HepG2 (cell line): ENCODE measurements around the gene TNFRSF6B. TPM values are rescaled to one million over a fixed set of nuclear protein-coding genes. Genes with fewer than 3 reads are reported as not detected.
A peak's percentile ranks its signal among the peaks of the same experiment; 100 is the strongest.

Source experiments
- AHR ChIP-seq: IDR thresholded peaks from 2 replicates; pipeline ENCODE4 v1.6.1; 2018; ENCODE audit warnings: missing genetic modification reagents, missing compliant biosample characterization
- DNMT1 ChIP-seq: sonication (generic); formaldehyde crosslinking; IDR thresholded peaks from 2 replicates; pipeline ENCODE4 v1.5.1; 2020; ENCODE audit warnings: mild to moderate bottlenecking, missing genetic modification reagents
- E2F5 ChIP-seq: sonication (generic); formaldehyde crosslinking; conservative IDR thresholded peaks from 2 replicates; pipeline ENCODE4 v1.4.0; 2020; ENCODE audit warnings: missing genetic modification reagents
- EED ChIP-seq: sonication (generic); formaldehyde crosslinking; IDR thresholded peaks from 2 replicates; pipeline ENCODE4 v1.5.0; 2020; ENCODE audit warnings: mild to moderate bottlenecking, missing genetic modification reagents
- HMGXB3 ChIP-seq: sonication (generic); formaldehyde crosslinking; IDR thresholded peaks from 2 replicates; pipeline ENCODE4 v1.4.0; 2020; ENCODE audit warnings: missing genetic modification reagents, borderline replicate concordance
- HNF4G ChIP-seq, 2 experiments: sonication (generic) in 1 of 2; formaldehyde crosslinking in 1 of 2; IDR thresholded peaks; 2 replicates each; pipeline versions ENCODE4 v1.4.0 to v1.6.1; 2011 to 2020; ENCODE audit warnings: borderline replicate concordance in 2 of 2, low read depth in 2 of 2, mild to moderate bottlenecking in 2 of 2, low read length in 1 of 2, missing genetic modification reagents in 1 of 2, moderate library complexity in 1 of 2
- KLF11 ChIP-seq: IDR thresholded peaks from 2 replicates; pipeline ENCODE4 v1.6.1; 2016; ENCODE audit warnings: missing compliant biosample characterization
- MED8 ChIP-seq: sonication (generic); formaldehyde crosslinking; IDR thresholded peaks from 2 replicates; pipeline ENCODE4 v1.8.1; 2023; ENCODE audit warnings: mild to moderate bottlenecking, missing genetic modification reagents; ENCODE audit not compliant: insufficient replicate concordance
- POLR2G ChIP-seq: fragments of 200-400 bp; formaldehyde crosslinking; IDR thresholded peaks from 2 replicates; pipeline ENCODE4 v1.6.1; 2018; ENCODE audit warnings: mild to moderate bottlenecking, low read depth, low read length, moderate library complexity
- RFX5 ChIP-seq: IDR thresholded peaks from 2 replicates; pipeline ENCODE4 v1.6.1; 2011; ENCODE audit warnings: low read depth, low read length, improper control_type of control experiment
- SMAD9 ChIP-seq: sonication (generic); formaldehyde crosslinking; IDR thresholded peaks from 2 replicates; pipeline ENCODE4 v1.5.1; 2020; ENCODE audit warnings: mild to moderate bottlenecking, missing genetic modification reagents
- SNRNP70 ChIP-seq: fragments of 200-400 bp; formaldehyde crosslinking; IDR thresholded peaks from 2 replicates; pipeline ENCODE4 v1.6.1; 2017; ENCODE audit warnings: mild to moderate bottlenecking, low read depth, low read length, moderate library complexity
- SOX13 ChIP-seq, 3 experiments: fragments of 450-650 bp in 1 of 3; sonication (generic) in 1 of 3; formaldehyde crosslinking in 1 of 3; IDR thresholded peaks in 2 of 3; conservative IDR thresholded peaks in 1 of 3; 2 replicates each; pipeline versions ENCODE4 v1.5.0 to v1.6.1; 2016 to 2020; ENCODE audit warnings: antibody characterized with exemption in 1 of 3, mild to moderate bottlenecking in 1 of 3, missing compliant biosample characterization in 1 of 3, missing genetic modification reagents in 1 of 3, moderate library complexity in 1 of 3
- ZBTB21 ChIP-seq: sonication (generic); formaldehyde crosslinking; IDR thresholded peaks from 2 replicates; pipeline ENCODE4 v1.4.0; 2020; ENCODE audit warnings: missing genetic modification reagents
- ZBTB44 ChIP-seq: sonication (generic); formaldehyde crosslinking; IDR thresholded peaks from 2 replicates; pipeline ENCODE4 v1.4.0; 2020; ENCODE audit warnings: missing genetic modification reagents
- ZFP1 ChIP-seq: IDR thresholded peaks from 2 replicates; pipeline ENCODE4 v1.6.1; 2016
- ZFP91 ChIP-seq: sonication (generic); formaldehyde crosslinking; IDR thresholded peaks from 2 replicates; pipeline ENCODE4 v1.9.0; 2022; ENCODE audit warnings: missing genetic modification reagents, mild to moderate bottlenecking, borderline replicate concordance
- ZNF337 ChIP-seq: sonication (generic); formaldehyde crosslinking; IDR thresholded peaks from 2 replicates; pipeline ENCODE4 v1.5.1; 2020; ENCODE audit warnings: missing genetic modification reagents, low read depth, mild to moderate bottlenecking, borderline replicate concordance
- ZNF382 ChIP-seq: sonication (generic); formaldehyde crosslinking; IDR thresholded peaks from 2 replicates; pipeline ENCODE4 v1.5.0; 2020; ENCODE audit warnings: missing genetic modification reagents, mild to moderate bottlenecking, borderline replicate concordance
- ZNF557 ChIP-seq: sonication (generic); formaldehyde crosslinking; IDR thresholded peaks from 2 replicates; pipeline ENCODE4 v1.4.0; 2020; ENCODE audit warnings: missing genetic modification reagents
- ZNF879 ChIP-seq: sonication (generic); formaldehyde crosslinking; IDR thresholded peaks from 2 replicates; pipeline ENCODE4 v1.8.1; 2023; ENCODE audit warnings: missing genetic modification reagents
- polyA plus RNA-seq, 8 experiments: library from polyadenylated mRNA; depleted of rRNA in 3 of 8; stranded (reverse) in 7 of 8; unstranded in 1 of 8; fragments of >200 nt; fragmentation: Illumina TruSeq in 4 of 8; extraction: Trizol in 4 of 8; gene quantifications; 2 replicates each; pipeline versions ENCODE4 v1.2.1 to v1.2.3, GENCODE V29; 2011 to 2016; ENCODE audit warnings: low read depth in 4 of 8, missing spikeins in 1 of 8, mixed read lengths in 1 of 8; ENCODE audit not compliant: insufficient read depth in 1 of 8
- total RNA-seq, 5 experiments: library from RNA; depleted of rRNA; stranded (reverse); fragments of >200 nt; fragmentation: Illumina TruSeq; extraction: Trizol; gene quantifications; 2 replicates each; pipeline ENCODE4 v1.2.3, GENCODE V29; 2016; ENCODE audit warnings: low read depth in 1 of 5

Gene TNFRSF6B
- total and polyA plus RNA-seq, 2 of the 13 experiments (the other 11 are each of a cell fraction or from before 2014, with no cell fraction given): 0.24 TPM; not detected in 1

- TF ChIP-seq HMGXB3 (CRISPR knock-in tag): no peak
- TF ChIP-seq MED8 (CRISPR knock-in tag): no peak
- no peak for TF ChIP-seq ZBTB44 (CRISPR knock-in tag)
- no peak for TF ChIP-seq ZNF382 (CRISPR knock-in tag)
- TF ChIP-seq HNF4G (IDR thresholded peaks at IDR 0.05; ENCODE audit: borderline replicate concordance, low read depth, low read length): 0 out of 2 replicates have a peak, but pooled peaks have one; percentile 29
- no peak for TF ChIP-seq HNF4G (CRISPR knock-in tag; IDR thresholded peaks at IDR 0.05; ENCODE audit: borderline replicate concordance, low read depth)
- no peak for TF ChIP-seq ZNF557 (CRISPR knock-in tag)
- no peak for TF ChIP-seq SNRNP70
- no peak for TF ChIP-seq DNMT1
- TF ChIP-seq EED (CRISPR knock-in tag): no peak
- no peak for TF ChIP-seq E2F5
- no peak for TF ChIP-seq AHR
- no peak for TF ChIP-seq SOX13 (IDR thresholded peaks at IDR 0.05)
- no peak for TF ChIP-seq SOX13 (CRISPR knock-in tag; conservative IDR thresholded peaks at IDR 0.05 in 1 of 2, IDR thresholded peaks at IDR 0.05 in 1 of 2)
- TF ChIP-seq ZFP91: peak; percentile 13; the same call in 1 of the 2 replicates
- no peak for TF ChIP-seq ZNF879 (CRISPR knock-in tag)
- TF ChIP-seq KLF11 (CRISPR knock-in tag): no peak
- TF ChIP-seq ZNF337 (CRISPR knock-in tag): no peak
- peak; percentile 57; the same call in 1 of the 2 replicates for TF ChIP-seq POLR2G
- no peak for TF ChIP-seq ZFP1 (CRISPR knock-in tag)
- no peak for TF ChIP-seq RFX5
- no peak for TF ChIP-seq ZBTB21
- TF ChIP-seq SMAD9 (CRISPR knock-in tag): no peak
These were observed 49.7 kb downstream of the TNFRSF6B start (continued) for GRCh38 chr20:63745961-63746731.
